ENCODE data around the gene RUNX1.

The RUNX1 gene

GRCh38 chr21:35058058-35058457 is 9.0 kb upstream of the RUNX1 start:
- TF ChIP-seq TAF1 (IDR thresholded peaks at IDR 0.05; ENCODE audit: borderline replicate concordance, low read depth, low read length): no peak
- DNase-seq (ENCODE audit: insufficient read length) (no peak), FAIRE-seq (no peak)

DNA sequence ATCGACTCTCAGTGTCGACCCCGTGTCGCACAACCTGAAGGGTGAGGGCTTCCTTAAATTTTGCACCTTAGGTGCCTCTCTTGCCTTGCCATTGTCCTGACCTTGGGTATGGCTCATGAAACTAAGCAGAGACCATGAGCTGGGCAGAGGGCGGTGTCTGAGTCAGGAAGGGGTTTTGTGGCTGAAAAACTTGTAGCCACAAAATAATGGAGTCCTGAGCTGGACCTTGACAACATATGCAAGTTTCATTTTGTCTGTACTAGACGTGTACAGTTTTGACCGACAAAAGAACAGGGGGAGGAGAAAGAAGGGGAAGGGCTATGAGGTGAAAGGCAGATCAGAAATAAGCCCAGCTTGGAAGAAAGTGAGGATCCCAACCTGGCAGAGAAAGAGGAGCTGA is 8.3 kb upstream of the RUNX1 start:
- FAIRE-seq (peak; percentile 68), DNase-seq (ENCODE audit: insufficient read length) (no peak)
- TF ChIP-seq POLR2AphosphoS5 (IDR thresholded peaks at IDR 0.05; ENCODE audit: low read depth, low read length) (no peak), TAF1 (IDR thresholded peaks at IDR 0.05; ENCODE audit: borderline replicate concordance, low read depth, low read length) (no peak)

GRCh38 chr21:35053356-35054096 is 4.4 kb upstream of the RUNX1 start:
- FAIRE-seq (no peak), DNase-seq (ENCODE audit: insufficient read length) (no peak)
- TF ChIP-seq TAF1 (IDR thresholded peaks at IDR 0.05; ENCODE audit: borderline replicate concordance, low read depth, low read length): no peak
- TF ChIP-seq POLR2AphosphoS5 (IDR thresholded peaks at IDR 0.05; ENCODE audit: low read depth, low read length): no peak
- TF ChIP-seq POLR2A (IDR thresholded peaks at IDR 0.05; ENCODE audit: low read depth, low read length): no peak

DNA sequence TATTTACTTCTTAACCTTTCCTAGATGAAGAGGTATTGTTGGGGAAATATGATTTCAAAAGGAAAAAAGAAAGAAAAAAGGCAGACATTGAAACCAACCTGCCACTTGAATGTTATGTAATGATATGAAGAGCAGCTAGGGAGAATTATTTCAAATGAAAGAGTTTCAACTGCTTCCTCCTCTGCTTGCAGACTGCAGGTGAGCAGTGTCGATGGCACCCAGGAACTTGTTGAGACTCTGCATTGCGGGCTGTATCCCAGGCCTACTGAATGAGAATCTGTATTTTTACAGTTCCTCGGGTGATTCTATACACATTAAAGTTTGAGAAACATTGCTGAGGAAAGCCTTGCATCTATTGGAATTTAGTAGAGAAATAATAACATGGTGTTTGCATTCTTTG is 3.7 kb upstream of the RUNX1 start:
- TF ChIP-seq TAF1 (IDR thresholded peaks at IDR 0.05; ENCODE audit: borderline replicate concordance, low read depth, low read length): no peak
- TF ChIP-seq POLR2AphosphoS5 (IDR thresholded peaks at IDR 0.05; ENCODE audit: low read depth, low read length): no peak
- no peak for TF ChIP-seq POLR2A (IDR thresholded peaks at IDR 0.05; ENCODE audit: low read depth, low read length)
- DNase-seq (ENCODE audit: insufficient read length) (no peak), FAIRE-seq (no peak)

- DNase-seq (ENCODE audit: insufficient read length) (peak; percentile 41), FAIRE-seq (peak; percentile 46)
- TF ChIP-seq POLR2A (IDR thresholded peaks at IDR 0.05; ENCODE audit: low read depth, low read length) (no peak), TAF1 (IDR thresholded peaks at IDR 0.05; ENCODE audit: borderline replicate concordance, low read depth, low read length) (no peak), POLR2AphosphoS5 (IDR thresholded peaks at IDR 0.05; ENCODE audit: low read depth, low read length) (no peak)
Observed at GRCh38 chr21:35051287-35051818, 2.3 kb upstream of the RUNX1 start.

- no peak for DNase-seq (ENCODE audit: insufficient read length)
- TF ChIP-seq TAF1 (IDR thresholded peaks at IDR 0.05; ENCODE audit: borderline replicate concordance, low read depth, low read length) (no peak), POLR2AphosphoS5 (IDR thresholded peaks at IDR 0.05; ENCODE audit: low read depth, low read length) (no peak), POLR2A (IDR thresholded peaks at IDR 0.05; ENCODE audit: low read depth, low read length) (no peak)
- FAIRE-seq: peak; percentile 48
Observed at GRCh38 chr21:35050348-35051286, 1.5 kb upstream of the RUNX1 start.

- DNase-seq (ENCODE audit: insufficient read length) (no peak), FAIRE-seq (peak; percentile 14)
- TF ChIP-seq POLR2A (IDR thresholded peaks at IDR 0.05; ENCODE audit: low read depth, low read length) (no peak), TAF1 (IDR thresholded peaks at IDR 0.05; ENCODE audit: borderline replicate concordance, low read depth, low read length) (no peak), POLR2AphosphoS5 (IDR thresholded peaks at IDR 0.05; ENCODE audit: low read depth, low read length) (no peak)
Observed at GRCh38 chr21:35048183-35048601, 910 bp downstream of the RUNX1 start.

DNA sequence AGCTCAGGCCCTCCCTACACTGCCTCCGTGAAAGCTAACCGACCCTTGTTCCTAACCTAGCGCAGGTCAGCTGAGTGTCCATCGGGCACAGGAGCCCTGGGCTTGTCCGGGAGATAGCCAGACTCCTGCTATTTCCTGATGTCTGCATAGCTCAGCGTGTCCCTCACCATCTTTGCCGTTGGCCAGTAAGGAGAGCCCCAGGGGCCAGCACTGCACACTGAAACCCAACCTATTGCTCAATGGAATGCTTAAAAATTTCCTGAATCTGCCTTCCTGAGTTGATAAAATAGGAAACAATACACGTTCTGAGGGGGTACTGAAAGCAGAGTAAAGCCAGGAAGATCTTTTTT is 2.2 kb downstream of the RUNX1 start:
- TF ChIP-seq TAF1 (IDR thresholded peaks at IDR 0.05; ENCODE audit: borderline replicate concordance, low read depth, low read length) (no peak), POLR2A (IDR thresholded peaks at IDR 0.05; ENCODE audit: low read depth, low read length) (no peak), POLR2AphosphoS5 (IDR thresholded peaks at IDR 0.05; ENCODE audit: low read depth, low read length) (no peak)
- no peak for DNase-seq (ENCODE audit: insufficient read length)
- no peak for FAIRE-seq

GRCh38 chr21:35046263-35046624 is 2.9 kb downstream of the RUNX1 start:
- DNase-seq (ENCODE audit: insufficient read length): no peak
- FAIRE-seq: peak; percentile 46
- TF ChIP-seq TAF1 (IDR thresholded peaks at IDR 0.05; ENCODE audit: borderline replicate concordance, low read depth, low read length) (no peak), POLR2A (IDR thresholded peaks at IDR 0.05; ENCODE audit: low read depth, low read length) (no peak), POLR2AphosphoS5 (IDR thresholded peaks at IDR 0.05; ENCODE audit: low read depth, low read length) (no peak)

DNA sequence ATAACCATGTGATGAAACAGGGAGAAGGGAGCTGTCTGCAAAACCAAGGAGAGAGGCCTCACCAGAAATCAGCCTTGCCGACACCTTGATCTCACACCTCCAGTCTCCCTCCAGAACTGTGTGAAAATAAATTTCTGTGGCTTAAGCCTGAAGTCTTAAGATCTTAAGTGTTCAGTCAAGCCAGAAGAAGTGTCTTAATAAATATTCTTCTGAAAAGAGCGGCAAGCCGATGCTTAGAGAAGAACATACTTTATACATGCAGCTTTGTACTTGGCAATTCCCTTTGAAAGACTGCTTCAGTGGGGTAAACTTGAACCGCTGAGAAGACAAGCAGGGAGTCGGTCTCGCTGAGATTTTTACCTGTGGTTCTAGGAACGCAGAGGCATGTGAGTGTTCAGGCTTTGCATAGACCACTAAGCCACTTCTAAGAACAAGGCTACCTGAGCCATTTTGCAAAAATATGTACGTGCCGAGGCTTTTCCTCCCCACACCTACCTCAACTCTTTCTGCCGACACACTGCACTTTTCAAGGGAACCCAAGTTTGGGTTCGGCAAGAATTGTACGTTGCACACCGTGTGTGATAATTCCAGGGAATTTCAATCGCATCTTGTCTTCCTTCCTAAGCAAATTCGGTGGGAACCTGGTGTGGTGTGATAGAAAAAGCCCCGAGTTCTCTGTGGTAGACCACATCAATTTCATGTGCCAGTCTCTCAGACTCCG is 3.4 kb downstream of the RUNX1 start:
- DNase-seq (ENCODE audit: insufficient read length) (no peak), FAIRE-seq (peak; percentile 21)
- TF ChIP-seq TAF1 (IDR thresholded peaks at IDR 0.05; ENCODE audit: borderline replicate concordance, low read depth, low read length): no peak
- no peak for TF ChIP-seq POLR2AphosphoS5 (IDR thresholded peaks at IDR 0.05; ENCODE audit: low read depth, low read length)
- TF ChIP-seq POLR2A (IDR thresholded peaks at IDR 0.05; ENCODE audit: low read depth, low read length): no peak
